Measurements from ENCODE around the gene QPCT.
"Not testable (repeated sequence)": the region's sequence is repeated elsewhere in the genome, so short reads cannot be mapped to it uniquely, and the experiment has no call there.

The QPCT gene

DNA sequence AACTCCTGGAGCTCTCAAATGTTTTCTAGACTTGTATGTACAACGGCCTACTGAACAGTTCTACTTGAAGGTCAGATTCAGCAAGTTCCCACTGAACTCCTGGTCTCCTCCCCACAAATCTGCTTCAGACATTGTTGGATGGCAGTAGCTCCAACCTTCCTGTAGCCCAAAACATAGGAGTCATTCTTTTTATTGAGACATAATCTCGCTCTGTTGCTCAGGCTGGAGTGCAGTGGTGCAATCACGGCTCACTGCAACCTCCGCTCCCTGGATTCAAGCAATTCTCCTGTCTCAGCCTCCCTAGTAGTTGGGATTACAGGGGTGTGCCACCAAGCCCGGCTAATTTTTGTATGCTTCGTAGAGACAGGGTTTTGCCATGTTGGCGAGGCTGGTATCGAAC is 47.3 kb downstream of the QPCT start:
- DNase-seq (ENCODE audit: low read depth in 2 of 2) = no peak

DNA sequence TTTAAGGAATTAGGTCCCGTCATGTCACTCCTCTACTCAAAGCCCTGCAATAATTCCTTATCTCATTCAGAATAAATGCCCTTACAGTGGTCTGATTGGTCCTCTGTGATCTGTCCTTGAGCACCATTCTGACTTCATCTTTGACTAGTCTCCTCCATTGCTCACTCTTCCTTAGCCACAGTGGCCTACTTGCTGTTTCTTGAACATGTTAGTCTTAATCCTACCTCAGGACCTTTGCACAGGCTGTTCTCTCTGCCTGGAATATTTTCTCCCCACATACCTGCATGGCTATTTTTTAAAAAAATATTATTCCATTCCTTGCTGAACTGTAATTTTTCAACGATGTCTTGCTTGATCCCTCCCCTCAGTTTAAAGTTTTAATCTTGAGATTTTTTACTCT is 48.0 kb downstream of the QPCT start:
- DNase-seq (ENCODE audit: low read depth in 2 of 2) = no peak

DNA sequence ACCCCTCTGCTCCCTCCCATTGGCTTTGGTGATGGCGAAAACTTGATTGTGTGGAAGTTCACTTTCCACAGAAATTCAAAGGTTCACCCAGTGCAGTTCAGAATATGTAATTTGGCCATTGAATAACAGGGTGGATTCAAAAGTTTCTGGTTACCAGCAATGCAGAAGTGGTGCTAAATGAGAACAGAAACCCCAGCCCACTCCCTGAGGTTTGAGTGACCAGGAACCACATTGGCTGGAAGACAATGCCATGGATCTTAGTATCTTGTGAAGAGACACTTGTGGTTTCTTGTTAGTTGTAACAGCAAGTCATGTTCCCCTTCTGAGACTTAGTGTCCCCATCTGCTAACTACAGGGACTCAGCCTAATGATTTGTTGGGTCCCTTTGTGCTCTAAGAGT is 49.8 kb downstream of the QPCT start:
- DNase-seq (ENCODE audit: low read depth in 2 of 2) = no peak

DNA sequence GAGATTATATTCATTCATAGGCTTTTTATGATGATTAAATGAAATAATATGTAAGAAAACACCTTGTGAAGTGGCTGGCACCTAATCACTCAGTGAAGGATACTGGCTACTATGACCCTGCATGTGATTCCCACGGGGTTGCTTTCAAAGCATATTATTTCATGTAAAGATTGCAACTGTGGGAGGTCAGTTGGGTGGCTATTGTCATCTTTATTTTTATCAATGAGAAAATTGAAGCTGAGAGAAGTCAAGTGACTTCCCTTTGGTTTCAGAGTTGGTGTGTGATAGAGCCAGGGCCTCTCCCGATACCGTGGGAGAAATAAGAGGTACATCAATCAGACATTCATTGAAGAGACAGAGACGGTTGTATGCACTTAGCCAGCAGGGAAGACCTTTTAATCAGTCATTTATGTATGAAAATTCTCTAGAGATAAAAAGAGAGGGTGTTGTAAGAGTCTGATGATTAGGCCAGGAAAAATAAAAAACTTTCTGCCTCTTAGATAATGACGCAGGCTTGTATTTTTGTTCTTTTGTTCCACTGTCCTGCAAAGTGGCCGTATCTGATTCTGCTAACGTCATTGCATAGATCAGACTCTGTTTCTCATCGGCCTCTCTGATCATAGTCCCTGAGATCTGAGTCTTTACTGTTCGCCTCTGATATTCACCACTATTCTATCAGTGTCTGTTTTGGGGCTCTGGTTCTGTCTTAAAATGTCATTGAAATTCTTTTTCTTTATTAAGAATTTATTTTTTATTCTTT is 50.5 kb downstream of the QPCT start:
- DNase-seq (ENCODE audit: low read depth in 2 of 2) = no peak

DNA sequence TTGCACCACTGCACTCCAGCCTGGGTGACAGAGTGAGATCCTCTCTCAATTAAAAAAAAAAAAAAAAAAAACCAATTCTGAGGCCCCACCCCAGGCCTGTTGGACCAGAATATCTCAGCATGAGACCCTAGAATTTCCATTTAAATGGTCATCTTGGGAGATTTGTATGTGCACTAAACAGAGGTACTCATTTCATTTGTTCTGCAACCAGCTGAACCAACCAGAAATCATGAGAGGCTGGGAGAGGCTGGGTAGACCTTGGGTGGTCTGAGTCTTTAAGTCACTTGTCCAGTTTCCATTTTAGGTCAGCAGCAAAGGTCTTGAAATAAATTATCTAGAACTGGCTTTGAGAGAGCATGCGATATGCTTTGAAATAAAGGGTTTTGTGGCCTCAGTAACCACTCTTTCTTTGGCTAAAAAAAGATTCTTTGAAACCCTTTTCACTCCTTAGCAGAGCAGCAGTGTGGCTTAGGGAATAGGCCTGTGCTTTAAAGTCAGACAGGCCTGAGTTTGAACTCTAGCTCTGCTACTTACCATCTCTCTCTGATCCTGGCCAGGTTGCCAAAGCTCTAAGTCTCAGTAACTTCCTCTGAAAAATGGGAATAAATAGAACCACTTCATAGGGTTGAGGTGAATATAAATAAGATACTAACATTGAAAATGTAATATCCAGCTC is 52.6 kb downstream of the QPCT start:
- no peak for DNase-seq (ENCODE audit: low read depth in 2 of 2)

DNA sequence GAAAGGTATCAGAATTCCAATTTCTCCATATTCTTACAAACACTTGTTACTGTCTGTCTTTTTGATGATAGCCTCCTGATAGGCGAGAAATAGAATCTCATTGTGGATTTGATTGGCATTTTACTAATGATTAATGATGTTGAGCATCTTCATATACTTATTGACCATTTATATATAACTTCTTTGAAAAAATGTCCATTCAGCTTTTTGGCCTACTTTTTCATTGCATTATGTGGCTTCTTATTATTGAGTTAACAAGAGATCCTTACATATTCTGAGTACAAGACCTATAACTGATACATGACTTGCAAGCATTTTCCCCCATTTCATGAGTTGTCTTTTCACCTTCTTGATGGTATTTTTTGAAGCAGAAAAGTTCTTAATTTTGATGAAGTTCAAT is 54.6 kb downstream of the QPCT start:
- DNase-seq (ENCODE audit: low read depth in 2 of 2) = no peak

DNA sequence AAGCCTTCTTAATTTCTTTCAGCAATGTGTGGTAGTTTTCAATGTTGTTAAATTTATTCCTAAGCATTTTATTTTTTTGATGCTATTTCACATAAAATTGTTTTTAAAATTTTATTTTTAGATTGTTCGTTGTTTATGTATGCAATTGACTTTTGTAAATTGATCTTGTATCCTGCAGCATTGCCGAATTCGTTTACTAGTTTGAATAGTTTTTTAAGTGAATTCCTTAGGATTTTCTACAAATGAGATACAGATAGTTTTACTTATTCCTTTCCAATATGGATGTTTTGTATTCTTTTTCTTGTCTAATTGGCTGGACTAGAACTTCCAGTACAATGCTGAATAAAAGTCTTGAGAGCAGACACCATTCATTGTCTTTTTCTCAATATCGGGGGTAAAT is 55.6 kb downstream of the QPCT start:
- no peak for DNase-seq (ENCODE audit: low read depth in 2 of 2)

DNA sequence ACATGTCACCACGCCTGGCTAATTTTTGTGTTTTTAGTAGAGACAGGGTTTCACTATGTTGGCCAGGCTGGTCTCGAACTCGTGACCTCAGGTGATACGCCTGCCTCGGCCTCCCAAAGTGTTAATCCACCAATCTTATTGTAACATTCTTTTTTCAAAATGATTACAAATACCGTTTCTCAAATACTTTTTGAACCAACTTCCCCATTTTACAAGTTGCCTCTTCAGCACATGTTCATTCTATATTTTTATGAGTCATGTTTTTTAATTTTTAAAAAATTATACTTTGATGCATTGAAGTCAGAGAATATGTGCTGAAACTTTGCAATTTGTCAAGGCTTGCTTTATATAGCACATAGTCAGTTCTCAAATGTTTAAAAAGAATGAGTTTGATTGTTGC is 58.2 kb downstream of the QPCT start:
- no peak for DNase-seq (ENCODE audit: low read depth in 2 of 2)

DNA sequence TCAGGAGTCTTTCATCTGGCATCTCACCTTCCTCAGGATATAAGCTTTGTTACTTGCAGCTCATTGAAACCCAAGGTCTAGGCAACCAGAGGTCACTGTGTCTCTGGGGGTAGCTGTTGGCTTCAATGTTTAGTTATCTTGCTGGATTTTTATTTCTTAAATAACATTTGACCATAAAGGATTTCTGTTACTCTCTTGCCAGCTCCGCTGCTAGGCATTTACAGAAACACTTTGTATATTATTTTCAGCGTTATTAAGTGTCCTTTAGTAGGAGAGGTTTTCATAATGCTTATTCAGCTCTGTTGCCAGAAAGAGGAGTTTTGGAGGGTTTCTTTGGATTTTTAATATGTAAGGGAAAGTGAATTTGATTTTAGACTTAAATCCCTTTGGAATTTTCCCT is 61.4 kb downstream of the QPCT start:
- no peak for DNase-seq (ENCODE audit: low read depth in 2 of 2)

DNA sequence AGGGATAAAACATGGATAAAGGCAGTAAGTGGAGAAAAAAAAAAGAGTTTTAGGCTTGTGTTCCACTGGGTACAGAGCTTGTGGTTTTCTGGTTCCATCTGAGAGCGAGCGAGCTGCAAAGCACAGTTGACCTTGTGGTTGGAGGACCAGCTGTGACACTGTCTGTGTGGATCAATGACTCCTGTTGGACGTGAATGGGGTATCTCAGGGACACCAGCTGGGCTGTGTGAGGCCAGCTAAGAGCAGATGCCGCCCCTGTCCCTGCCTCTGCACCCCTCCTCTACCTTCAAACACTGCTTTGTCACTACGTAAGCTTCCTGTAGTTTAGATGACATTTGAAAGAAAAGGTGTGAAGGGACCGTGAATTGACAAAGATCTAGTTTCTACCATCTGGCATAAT is 67.8 kb downstream of the QPCT start:
- DNase-seq (ENCODE audit: low read depth in 2 of 2) = no peak

DNA sequence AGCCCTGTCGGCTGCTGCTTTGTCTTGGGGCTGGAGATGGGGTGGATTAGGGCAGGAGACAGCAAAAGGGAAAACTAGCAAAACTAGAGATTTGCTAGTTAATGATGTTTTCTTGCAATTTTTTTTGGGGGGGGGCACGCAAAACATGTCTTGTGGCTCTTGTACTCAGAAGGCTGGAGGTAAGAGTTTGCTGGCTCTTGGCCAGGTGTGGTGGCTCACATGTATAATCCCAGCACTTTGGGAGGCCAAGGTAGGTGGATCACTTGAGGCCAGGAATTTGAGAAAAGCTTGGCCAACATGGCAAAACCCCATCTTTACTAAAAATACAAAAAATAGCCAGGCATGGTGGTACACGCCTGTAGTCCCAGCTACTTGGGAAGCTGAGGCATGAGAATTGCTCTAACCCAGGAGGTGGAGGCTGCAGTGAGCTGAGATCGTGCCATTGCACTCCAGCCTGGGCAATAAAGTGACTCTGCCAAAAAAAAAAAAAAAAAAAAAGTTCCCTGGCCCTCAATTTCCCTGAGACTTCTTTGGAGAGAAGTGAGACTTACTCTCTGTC is 69.6 kb downstream of the QPCT start:
- DNase-seq (ENCODE audit: low read depth in 2 of 2) = not testable (repeated sequence)

DNA sequence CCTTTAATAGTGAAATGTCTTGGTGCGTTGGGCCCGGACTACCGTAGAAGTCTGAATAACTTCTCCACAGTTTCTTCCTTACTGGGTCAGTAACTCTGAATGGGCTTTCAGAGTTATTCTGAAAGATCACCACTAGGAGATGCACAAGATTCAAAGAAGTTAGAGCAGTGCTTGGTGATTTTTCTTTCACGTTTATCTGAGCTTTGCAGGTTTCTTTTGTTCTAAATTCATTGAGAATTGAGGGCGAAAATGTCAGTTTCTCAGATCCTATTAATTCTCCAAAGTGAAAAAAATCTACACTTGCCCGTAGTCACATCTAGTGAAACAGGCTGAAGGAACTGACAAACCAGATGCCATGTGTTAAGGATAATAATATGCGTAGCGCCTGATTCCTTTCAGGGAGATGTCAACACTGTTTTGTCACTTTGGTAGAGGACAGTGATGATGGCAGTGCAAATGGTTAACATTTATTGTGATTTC is 70.1 kb downstream of the QPCT start:
- DNase-seq (ENCODE audit: low read depth in 2 of 2) = no peak

DNA sequence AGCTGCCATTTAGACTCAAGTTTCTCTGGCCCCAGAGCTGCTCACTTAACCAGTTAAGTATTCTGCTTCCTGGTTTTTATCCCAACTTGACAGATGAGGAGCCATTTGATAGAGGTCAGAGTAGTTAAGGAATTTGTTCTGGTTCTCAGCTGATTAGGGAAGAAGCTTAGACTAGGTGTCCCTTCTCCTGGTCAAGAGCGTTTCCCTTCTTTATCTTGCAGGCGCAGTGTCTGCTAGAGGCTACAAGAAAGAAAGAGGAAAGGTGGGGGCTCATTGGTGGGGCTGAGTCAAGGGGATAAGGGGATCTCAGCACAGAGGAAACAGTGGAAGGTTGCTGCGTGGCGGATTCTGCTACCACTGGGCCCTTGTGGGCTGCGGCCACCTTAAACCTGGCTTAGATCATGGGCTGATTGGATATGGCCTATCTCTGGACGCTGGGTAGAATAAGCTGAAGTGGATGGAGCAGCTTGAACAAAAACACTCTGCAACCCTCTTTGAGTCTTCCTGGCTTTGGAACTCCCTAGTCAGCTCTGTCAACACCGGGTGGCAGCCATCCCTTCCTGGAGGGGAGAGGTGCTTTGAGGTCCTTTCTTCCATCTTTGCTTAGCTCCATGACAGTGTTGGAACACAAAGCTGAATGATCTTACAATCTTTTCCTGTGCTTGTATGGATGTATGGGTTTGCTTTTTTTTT is 70.8 kb downstream of the QPCT start:
- DNase-seq (ENCODE audit: low read depth in 2 of 2) = no peak

DNA sequence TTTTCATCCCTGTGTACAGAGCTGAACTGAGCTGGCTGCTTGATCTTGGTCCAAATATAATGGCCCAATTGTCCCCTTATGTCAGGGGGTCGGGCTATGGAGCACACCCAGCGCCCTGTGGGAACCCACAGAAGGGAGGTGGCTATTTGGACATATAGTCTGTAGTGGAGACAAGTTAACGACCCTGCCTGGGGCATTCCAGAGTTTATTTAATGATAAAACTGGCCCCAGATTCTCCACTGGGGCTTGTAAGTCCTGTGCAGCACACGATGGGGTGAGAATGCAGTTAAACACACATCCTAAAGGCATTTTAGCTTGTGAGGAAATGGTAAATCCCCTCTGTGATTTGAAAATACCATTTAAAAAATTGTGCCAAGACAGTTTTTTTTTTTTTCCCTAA is 72.9 kb downstream of the QPCT start:
- no peak for DNase-seq (ENCODE audit: low read depth in 2 of 2)

DNA sequence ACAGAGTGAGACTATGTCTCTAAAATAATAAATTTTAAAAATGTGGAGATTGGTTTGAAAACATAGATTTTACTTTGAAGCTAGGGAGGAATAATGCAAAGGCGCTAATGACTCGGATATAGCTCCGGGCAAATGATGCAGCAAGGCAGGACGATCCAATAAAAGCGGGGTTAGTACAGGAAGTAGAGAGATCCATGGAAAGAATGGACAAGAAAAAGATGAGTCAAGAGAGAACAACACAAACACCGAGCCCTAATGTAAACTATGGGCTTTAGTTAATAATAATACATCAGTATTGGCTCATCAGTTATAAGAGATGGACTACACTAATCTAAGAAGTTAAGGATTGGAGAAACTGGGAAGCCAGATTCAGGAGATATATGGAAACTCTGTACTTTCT is 74.5 kb downstream of the QPCT start:
- DNase-seq (ENCODE audit: low read depth in 2 of 2) = no peak

DNA sequence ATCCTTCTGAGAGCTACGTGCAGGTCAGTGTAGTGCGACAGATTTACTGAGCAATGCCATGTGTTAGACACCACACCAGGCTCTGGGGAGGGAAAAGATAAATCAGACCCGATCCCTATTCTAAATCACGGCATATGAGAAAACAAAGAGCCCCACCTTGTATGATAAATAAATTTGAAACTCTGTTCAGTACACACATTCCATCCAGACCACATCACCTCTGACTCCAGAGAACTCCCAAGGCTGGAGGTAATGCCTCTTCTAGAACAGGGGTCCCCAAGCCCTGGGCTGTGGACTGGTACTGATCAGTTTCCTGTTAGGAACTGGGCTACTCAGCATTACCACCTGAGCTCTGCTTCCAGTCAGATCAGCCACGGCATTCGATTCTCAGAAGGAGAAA is 77.3 kb downstream of the QPCT start:
- no peak for DNase-seq (ENCODE audit: low read depth in 2 of 2)

DNA sequence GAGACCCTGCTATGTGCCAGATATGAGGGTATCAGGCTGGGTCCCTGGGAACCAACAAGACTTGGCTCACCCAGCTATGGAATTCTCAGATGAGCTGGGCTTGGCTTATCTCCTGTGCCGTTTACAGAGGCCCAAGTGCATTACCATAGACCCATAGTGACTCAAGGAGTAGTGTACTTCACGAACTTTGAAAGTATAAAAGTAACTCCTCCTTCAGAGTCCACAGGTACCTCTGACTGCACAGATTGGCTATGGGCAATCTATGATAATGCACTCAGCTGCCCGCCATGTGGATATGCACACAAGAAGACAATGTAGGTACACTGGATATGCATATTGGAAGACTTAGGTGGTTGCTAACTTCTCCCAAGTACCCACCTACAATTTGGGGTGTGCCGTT is 78.4 kb downstream of the QPCT start:
- DNase-seq (ENCODE audit: low read depth in 2 of 2) = no peak
